ENCODE data around the gene KDELR3.

Gene KDELR3

GRCh38 chr22:38510416-38510970, 42.6 kb downstream of the KDELR3 start:
- in situ Hi-C loops (cut with MboI; ENCODE audit: low sequenced_read_pairs) = no loop called here

- in situ Hi-C loops (cut with MboI; ENCODE audit: low sequenced_read_pairs) = no loop called here
Measured at GRCh38 chr22:38513063-38513462, 45.2 kb downstream of the KDELR3 start.

- in situ Hi-C loops (cut with MboI; ENCODE audit: low sequenced_read_pairs) = no loop called here
Measured at GRCh38 chr22:38518620-38519019, 50.7 kb downstream of the KDELR3 start.

DNA sequence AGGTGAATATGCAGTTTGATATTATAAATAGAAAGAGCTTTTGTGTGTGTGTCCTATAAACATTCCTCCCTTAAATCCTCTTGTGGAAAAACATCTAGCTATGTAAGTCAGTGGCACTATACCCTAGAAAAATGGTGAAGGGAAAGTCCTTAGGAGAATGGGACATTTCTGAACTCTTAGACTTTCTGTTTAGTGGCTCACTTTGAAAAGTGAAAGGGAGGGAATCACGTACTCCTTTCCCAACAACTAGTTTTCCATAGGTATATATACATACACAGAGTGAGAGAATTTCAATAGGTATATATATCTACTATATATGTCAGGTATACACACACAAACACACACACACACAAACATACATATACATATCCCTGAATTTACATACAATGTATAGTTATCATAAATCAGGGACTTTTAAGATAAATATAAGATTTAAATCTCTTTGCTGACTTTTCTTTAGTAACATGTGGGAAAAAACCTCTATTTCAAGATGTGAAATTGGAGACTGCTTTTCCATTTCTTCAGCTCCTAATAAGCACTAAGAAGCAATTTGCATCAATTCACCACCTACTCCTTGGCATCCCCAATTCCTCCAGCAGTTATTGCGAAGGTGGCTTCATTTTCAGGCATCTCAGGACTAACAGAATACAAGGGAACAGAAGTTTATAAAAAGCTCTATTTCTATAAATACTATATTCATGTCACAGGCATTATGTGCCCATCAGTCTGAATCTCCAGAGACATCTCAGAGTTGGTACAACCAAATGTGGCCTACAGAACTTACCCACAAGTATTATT, 51.8 kb downstream of the KDELR3 start:
- in situ Hi-C loops (cut with MboI; ENCODE audit: low sequenced_read_pairs) = no loop called here

- in situ Hi-C loops (cut with MboI; ENCODE audit: low sequenced_read_pairs) = no loop called here
Measured at GRCh38 chr22:38523029-38523428, 55.1 kb downstream of the KDELR3 start.

- in situ Hi-C loops (cut with MboI; ENCODE audit: low sequenced_read_pairs) = no loop called here
Measured at GRCh38 chr22:38523479-38523878, 55.6 kb downstream of the KDELR3 start.

GRCh38 chr22:38524429-38524828, 56.5 kb downstream of the KDELR3 start:
- in situ Hi-C loops (cut with MboI; ENCODE audit: low sequenced_read_pairs) = no loop called here

GRCh38 chr22:38531251-38531938, 63.5 kb downstream of the KDELR3 start:
- in situ Hi-C loops (cut with MboI; ENCODE audit: low sequenced_read_pairs) = no loop called here
